MCF 10A (cell line): ENCODE data around the gene MAGEB5. TPM values are rescaled to one million over a fixed set of nuclear protein-coding genes. Genes with fewer than 3 reads are reported as not detected.

ENCODE experiments used
- BruUV-seq: library from RNA; stranded (reverse); fragments of 400-500 nt; replicated peaks from 2 replicates; lab custom pipeline; 2021; lab: Mats Ljungman, UMichigan
- CTCF ChIA-PET: fragments of 300-600 bp; sonication (Branson Sonifier 250); formaldehyde crosslinking; extraction: SDS; loops from one replicate; lab custom pipeline; 2021; ENCODE audit warnings: antibody characterized with exemption, inconsistent platforms; lab: Yijun Ruan, JAX
- POLR2A ChIA-PET: fragments of 300-600, 350-650 bp; sonication (Branson Sonifier 250); formaldehyde crosslinking; extraction: SDS; loops from one replicate; lab custom pipeline; 2020; ENCODE audit warnings: antibody characterized with exemption, inconsistent platforms; lab: Yijun Ruan, JAX
- DNase-seq: peaks from one replicate; pipeline ENCODE4 v3.0.0-alpha.2; 2018; ENCODE audit not compliant: unreplicated experiment
- H3K27ac Mint-ChIP-seq: one replicate; pipeline ENCODE4 v1.8.0; 2022; ENCODE audit warnings: mild to moderate bottlenecking, low read depth, mixed read lengths; ENCODE audit not compliant: unreplicated experiment
- H3K27me3 Mint-ChIP-seq: one replicate; pipeline ENCODE4 v1.8.0; 2022; ENCODE audit warnings: mixed read lengths; ENCODE audit not compliant: insufficient read depth, unreplicated experiment
- H3K36me3 Mint-ChIP-seq: one replicate; pipeline ENCODE4 v1.8.0; 2022; ENCODE audit warnings: mild to moderate bottlenecking, moderate library complexity, mixed read lengths; ENCODE audit not compliant: insufficient read depth, unreplicated experiment
- H3K4me1 Mint-ChIP-seq: one replicate; pipeline ENCODE4 v1.8.0; 2022; ENCODE audit warnings: mixed read lengths; ENCODE audit not compliant: insufficient read depth, unreplicated experiment
- H3K4me3 Mint-ChIP-seq: one replicate; pipeline ENCODE4 v1.8.0; 2022; ENCODE audit warnings: mild to moderate bottlenecking, moderate library complexity, mixed read lengths; ENCODE audit not compliant: unreplicated experiment
- H3K9me3 Mint-ChIP-seq: one replicate; pipeline ENCODE4 v1.8.0; 2022; ENCODE audit warnings: mixed read lengths; ENCODE audit not compliant: unreplicated experiment
- CTCF ChIP-seq: fragments of 200-600 bp; IDR thresholded peaks from one replicate; pipeline ENCODE4 v1.8.0; 2022; ENCODE audit warnings: antibody characterized with exemption, mild to moderate bottlenecking; ENCODE audit not compliant: unreplicated experiment
- intact Hi-C: fragments of 100-400 bp; cut with micrococcal nuclease; formaldehyde crosslinking; loops from 2 replicates; pipeline ENCODE4 v1.14.1; 2022
- total RNA-seq: library from RNA; stranded (reverse); gene quantifications from 2 replicates; pipeline ENCODE4 v1.2.3, GENCODE V29; 2022

MAGEB5 gene
- total RNA-seq, 1 experiment from 2014 or later: not detected

DNA sequence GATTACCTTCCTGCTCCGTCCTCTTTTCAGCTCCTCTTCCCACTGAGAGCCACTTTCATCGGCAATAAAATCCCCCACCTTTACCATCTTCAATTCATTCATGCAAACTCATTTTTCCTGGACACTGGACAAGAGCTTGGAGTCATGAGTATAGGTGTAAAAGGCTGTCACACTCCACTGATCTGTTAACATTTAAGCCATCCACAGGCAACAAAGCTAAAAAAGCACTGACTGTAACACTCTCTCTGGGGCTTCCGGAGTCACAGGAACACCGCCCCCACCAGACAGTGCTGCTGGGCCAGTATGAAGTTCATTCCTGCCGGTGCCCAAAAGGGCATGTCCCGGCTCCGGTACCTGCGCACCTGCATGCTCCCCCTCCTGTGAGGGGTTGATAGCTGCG is 38.5 kb downstream of the MAGEB5 start:
- no peak overlapping the region for H3K27ac Mint-ChIP-seq
- POLR2A ChIA-PET: no interaction called here
- peaks cover 4% of the 10 kb centered on the region for H3K36me3 Mint-ChIP-seq

GRCh38 chrX:26262121-26262523 is 46.2 kb downstream of the MAGEB5 start:
- no peak for TF ChIP-seq CTCF
- H3K36me3 Mint-ChIP-seq: no peaks in the 10 kb centered on the region
- CTCF ChIA-PET: no interaction called here
- no peaks in the 10 kb centered on the region for H3K27me3 Mint-ChIP-seq
- H3K9me3 Mint-ChIP-seq: peaks cover 11% of the 10 kb centered on the region
- H3K4me1 Mint-ChIP-seq: no peaks in the 10 kb centered on the region
- POLR2A ChIA-PET: no interaction called here
- DNase-seq: peak; percentile 1
- BruUV-seq: no TSS peak
- no peak overlapping the region for H3K4me3 Mint-ChIP-seq
- H3K27ac Mint-ChIP-seq: peak overlapping the region; percentile 61
- intact Hi-C loops: no loop called here

More for the DNA sequence above, 38.5 kb downstream of the MAGEB5 start:
- intact Hi-C loops: no loop called here
- TF ChIP-seq CTCF: no peak
- H3K4me1 Mint-ChIP-seq: no peaks in the 10 kb centered on the region
- H3K27me3 Mint-ChIP-seq: no peaks in the 10 kb centered on the region
- H3K4me3 Mint-ChIP-seq: no peak overlapping the region
- CTCF ChIA-PET: no interaction called here
- no peak for DNase-seq
- H3K9me3 Mint-ChIP-seq: peaks cover 20% of the 10 kb centered on the region
- no TSS peak for BruUV-seq

Other genes with a start within 250 kb of the MAGEB5 start
- gene MAGEB18, start 77.8 kb upstream of the MAGEB5 start, total RNA-seq: not detected in 2 replicates
- gene MAGEB6B, start 55.6 kb upstream of the MAGEB5 start, total RNA-seq: not detected in 2 replicates
- not detected in 2 replicates for gene MAGEB6, start 23.7 kb upstream of the MAGEB5 start, total RNA-seq